ENCODE measurements around the gene HOXC9. TPM values are rescaled to one million over a fixed set of nuclear protein-coding genes. Genes with fewer than 3 reads are reported as not detected.

The HOXC9 gene
- total RNA-seq, 1 donor from 2014 or later: not detected

GRCh38 chr12:53984901-53985691 lies 14.9 kb upstream of the HOXC9 start, which contains the start of gene HOXC10:
HOXC10 (plus strand) TSS chr12:53985146; CDS start chr12:53985260, 114 bp downstream.
- ATAC-seq (peak; percentile 39), DNase-seq (peak; percentile 77)
- intact Hi-C loops (cut with micrococcal nuclease): no loop called here

- no peak for DNase-seq
- intact Hi-C loops (cut with micrococcal nuclease): no loop called here
- no peak for ATAC-seq
These were observed 14.3 kb upstream of the HOXC9 start for GRCh38 chr12:53985692-53985993.

GRCh38 chr12:53985994-53986685 lies 13.8 kb upstream of the HOXC9 start:
- DNase-seq (no peak), ATAC-seq (no peak)
- intact Hi-C loops (cut with micrococcal nuclease): no loop called here

GRCh38 chr12:53986686-53987483 lies 13.1 kb upstream of the HOXC9 start:
- intact Hi-C loops (cut with micrococcal nuclease): no loop called here
- no peak for ATAC-seq
- DNase-seq: no peak

- intact Hi-C loops (cut with micrococcal nuclease): no loop called here
- DNase-seq (no peak), ATAC-seq (no peak)
These were observed 12.2 kb upstream of the HOXC9 start for GRCh38 chr12:53987787-53988230.

GRCh38 chr12:53988541-53989226 lies 11.3 kb upstream of the HOXC9 start:
- ATAC-seq: no peak
- intact Hi-C loops (cut with micrococcal nuclease): no loop called here
- no peak for DNase-seq

- DNase-seq: no peak
- intact Hi-C loops (cut with micrococcal nuclease): no loop called here
- ATAC-seq: no peak
These were observed 10.5 kb upstream of the HOXC9 start for GRCh38 chr12:53989227-53990113.

GRCh38 chr12:53990311-53991076 lies 9.5 kb upstream of the HOXC9 start:
- ATAC-seq: no peak

GRCh38 chr12:53991077-53991460 lies 8.9 kb upstream of the HOXC9 start:
- ATAC-seq (no peak), DNase-seq (no peak)
- intact Hi-C loops (cut with micrococcal nuclease): no loop called here

More at GRCh38 chr12:53990311-53991076, 9.5 kb upstream of the HOXC9 start:
- intact Hi-C loops (cut with micrococcal nuclease): no loop called here
- no peak for DNase-seq

GRCh38 chr12:53992377-53992889 lies 7.5 kb upstream of the HOXC9 start:
- intact Hi-C loops (cut with micrococcal nuclease): no loop called here
- no peak for ATAC-seq
- no peak for DNase-seq

- intact Hi-C loops (cut with micrococcal nuclease): no loop called here
- no peak for DNase-seq
- no peak for ATAC-seq
These were observed 6.6 kb upstream of the HOXC9 start for GRCh38 chr12:53993162-53994008.

GRCh38 chr12:53994009-53994263 lies 6.0 kb upstream of the HOXC9 start:
- ATAC-seq (no peak), DNase-seq (no peak)
- intact Hi-C loops (cut with micrococcal nuclease): no loop called here

GRCh38 chr12:53994264-53995001 lies 5.5 kb upstream of the HOXC9 start:
- ATAC-seq: no peak
- intact Hi-C loops (cut with micrococcal nuclease): no loop called here
- no peak for DNase-seq

- no peak for ATAC-seq
- DNase-seq: no peak
- intact Hi-C loops (cut with micrococcal nuclease): no loop called here
These were observed 5.0 kb upstream of the HOXC9 start for GRCh38 chr12:53995002-53995377.

- no peak for DNase-seq
- ATAC-seq: peak; percentile 67
- intact Hi-C loops (cut with micrococcal nuclease): no loop called here
These were observed 4.4 kb upstream of the HOXC9 start for GRCh38 chr12:53995378-53996239.
